RWPE2 (cell line): Measurements from ENCODE around the gene CYCS.
"Not testable (repeated sequence)": the region's sequence is repeated elsewhere in the genome, so short reads cannot be mapped to it uniquely, and the experiment has no call there.

Source experiments
- ATAC-seq: fragments of 200-7000 bp; cut with Tn5 transposase; 3 replicates; pipeline ENCODE4 v1.9.1; 2021; ENCODE audit warnings: low read depth
- DNase-seq: peaks from one replicate; pipeline ENCODE4 v3.0.0-alpha.2; 2020; ENCODE audit warnings: low spot score
- H3K27ac ChIP-seq: fragments of 450-650 bp; 2 replicates; pipeline ENCODE4 v1.5.1; 2017; ENCODE audit warnings: mild to moderate bottlenecking; ENCODE audit not compliant: poor library complexity, severe bottlenecking
- H3K27me3 ChIP-seq: fragments of 250-450 bp; sonication (Bioruptor Pico); 2 replicates; pipeline ENCODE4 v1.5.1; 2021; ENCODE audit warnings: mild to moderate bottlenecking, moderate library complexity; ENCODE audit not compliant: insufficient read depth, poor library complexity, severe bottlenecking
- H3K36me3 ChIP-seq: fragments of 250-450 bp; sonication (Bioruptor Pico); 2 replicates; pipeline ENCODE4 v1.5.1; 2020; ENCODE audit warnings: low read depth, mild to moderate bottlenecking, moderate library complexity
- H3K4me1 ChIP-seq: fragments of 250-450 bp; sonication (Bioruptor Pico); 2 replicates; pipeline ENCODE4 v1.5.1; 2021; ENCODE audit warnings: mild to moderate bottlenecking, moderate library complexity; ENCODE audit not compliant: insufficient read depth, poor library complexity, severe bottlenecking
- H3K4me3 ChIP-seq: fragments of 250-450 bp; sonication (Bioruptor Pico); 2 replicates; pipeline ENCODE4 v1.5.1; 2021; ENCODE audit warnings: mild to moderate bottlenecking, moderate library complexity; ENCODE audit not compliant: severe bottlenecking
- H3K9me3 ChIP-seq: fragments of 250-450 bp; sonication (Bioruptor Pico); 2 replicates; pipeline ENCODE4 v1.5.1; 2021; ENCODE audit warnings: mild to moderate bottlenecking, moderate library complexity; ENCODE audit not compliant: severe bottlenecking
- CTCF ChIP-seq: fragments of 450-650 bp; IDR thresholded peaks from one replicate; pipeline ENCODE4 v1.5.1; 2017; ENCODE audit warnings: mild to moderate bottlenecking, moderate library complexity; ENCODE audit not compliant: poor library complexity, severe bottlenecking

Gene CYCS

GRCh38 chr7:25087855-25088254, 37.2 kb downstream of the CYCS start:
- H3K36me3 ChIP-seq, result no peaks in the 10 kb centered on the region
- H3K9me3 ChIP-seq, result no peaks in the 10 kb centered on the region
- H3K4me1 ChIP-seq, result no peaks in the 10 kb centered on the region
- ATAC-seq (no peak), DNase-seq (no peak)
- no peak overlapping the region for H3K27ac ChIP-seq
- TF ChIP-seq CTCF, result no peak
- H3K27me3 ChIP-seq, result no peaks in the 10 kb centered on the region
- no peak overlapping the region for H3K4me3 ChIP-seq

- no peaks in the 10 kb centered on the region for H3K36me3 ChIP-seq
- DNase-seq, result no peak
- no peaks in the 10 kb centered on the region for H3K4me1 ChIP-seq
- no peak for ATAC-seq
- H3K9me3 ChIP-seq, result no peaks in the 10 kb centered on the region
- H3K27me3 ChIP-seq, result no peaks in the 10 kb centered on the region
- no peak for TF ChIP-seq CTCF
- H3K27ac ChIP-seq, result no peak overlapping the region
- no peak overlapping the region for H3K4me3 ChIP-seq
These were observed 40.2 kb downstream of the CYCS start for GRCh38 chr7:25084821-25085220.

- DNase-seq (no peak), ATAC-seq (peak; percentile 70)
- H3K27me3 ChIP-seq, result no peaks in the 10 kb centered on the region
- H3K4me3 ChIP-seq, result no peak overlapping the region
- H3K4me1 ChIP-seq, result no peaks in the 10 kb centered on the region
- H3K36me3 ChIP-seq, result no peaks in the 10 kb centered on the region
- TF ChIP-seq CTCF, result no peak
- no peaks in the 10 kb centered on the region for H3K9me3 ChIP-seq
- H3K27ac ChIP-seq, result no peak overlapping the region
These were observed 41.9 kb downstream of the CYCS start for GRCh38 chr7:25083201-25083600.

- not testable (repeated sequence) for H3K27ac ChIP-seq, ATAC-seq, H3K9me3 ChIP-seq, DNase-seq, H3K36me3 ChIP-seq, H3K4me3 ChIP-seq, H3K4me1 ChIP-seq, H3K27me3 ChIP-seq
These were observed 43.0 kb downstream of the CYCS start for GRCh38 chr7:25082041-25082440.

- no peak for ATAC-seq
- no peak for DNase-seq
- Histone ChIP-seq H3K27me3 (no peaks in the 10 kb centered on the region), H3K4me1 (no peaks in the 10 kb centered on the region), H3K27ac (no peak overlapping the region), H3K9me3 (no peaks in the 10 kb centered on the region), H3K4me3 (no peak overlapping the region), H3K36me3 (no peaks in the 10 kb centered on the region)
- no peak for TF ChIP-seq CTCF
These were observed 48.0 kb downstream of the CYCS start for GRCh38 chr7:25077096-25077495.
